Neuronal stem cell (in vitro differentiated cells): ENCODE results near the gene HTRA3.

Source experiments
- DNase-seq: peaks from one replicate; pipeline ENCODE4 v3.0.0-alpha.2; 2013; ENCODE audit warnings: low spot score
- H2AFZ ChIP-seq: one replicate; pipeline ENCODE4 v1.6.1; 2013; ENCODE audit warnings: mild to moderate bottlenecking, low read length, inconsistent platforms
- H2AK5ac ChIP-seq: 2 replicates; pipeline ENCODE4 v1.6.1; 2013; ENCODE audit warnings: low read depth, mild to moderate bottlenecking, inconsistent platforms, low read length, moderate library complexity, mixed read lengths
- H2BK120ac ChIP-seq: 2 replicates; pipeline ENCODE4 v1.6.1; 2013; ENCODE audit warnings: low read depth, mild to moderate bottlenecking, inconsistent platforms, low read length, moderate library complexity, mixed read lengths
- H2BK12ac ChIP-seq: one replicate; pipeline ENCODE4 v1.6.1; 2013; ENCODE audit warnings: low read length, inconsistent platforms
- H2BK15ac ChIP-seq: 2 replicates; pipeline ENCODE4 v1.6.1; 2013; ENCODE audit warnings: mild to moderate bottlenecking, low read length, inconsistent platforms, mixed read lengths
- H2BK5ac ChIP-seq: one replicate; pipeline ENCODE4 v1.6.1; 2013; ENCODE audit warnings: inconsistent platforms, mild to moderate bottlenecking, low read length, moderate library complexity
- H3K14ac ChIP-seq: one replicate; pipeline ENCODE4 v1.6.1; 2013; ENCODE audit warnings: low read length, inconsistent platforms
- H3K18ac ChIP-seq: 2 replicates; pipeline ENCODE4 v1.6.1; 2013; ENCODE audit warnings: low read length, inconsistent platforms
- H3K23ac ChIP-seq: 2 replicates; pipeline ENCODE4 v1.6.1; 2013; ENCODE audit warnings: low read depth, mild to moderate bottlenecking, mixed read lengths, low read length, inconsistent platforms; ENCODE audit not compliant: poor library complexity
- H3K27ac ChIP-seq: replicated peaks from 3 replicates; pipeline ENCODE4 v1.5.1; 2013; ENCODE audit warnings: low read length, inconsistent platforms
- H3K27me3 ChIP-seq, 3 experiments: 2 replicates each; pipeline ENCODE4 v1.6.1; 2013; ENCODE audit warnings: low read length in 3 of 3, mild to moderate bottlenecking in 2 of 3, inconsistent platforms in 1 of 3, low read depth in 1 of 3, mixed read lengths in 1 of 3, moderate library complexity in 1 of 3; ENCODE audit not compliant: control insufficient read depth in 3 of 3, insufficient read depth in 3 of 3
- H3K36me3 ChIP-seq, 2 donors: replicated peaks in 1 of 2; 2 replicates each; pipeline ENCODE4 v1.6.1; 2013; ENCODE audit warnings: low read length in 2 of 2; ENCODE audit not compliant: control insufficient read depth in 2 of 2, insufficient read depth in 2 of 2
- H3K4ac ChIP-seq: 2 replicates; pipeline ENCODE4 v1.6.1; 2013; ENCODE audit warnings: inconsistent platforms, mild to moderate bottlenecking, low read length, moderate library complexity
- H3K4me1 ChIP-seq, 2 donors: 1 replicate in 1 of 2; 2 replicates in 1 of 2; pipeline ENCODE4 v1.6.1; 2013; ENCODE audit warnings: low read length in 2 of 2, low read depth in 1 of 2; ENCODE audit not compliant: control insufficient read depth in 2 of 2, insufficient read depth in 1 of 2
- H3K4me2 ChIP-seq: one replicate; pipeline ENCODE4 v1.6.1; 2013; ENCODE audit warnings: mild to moderate bottlenecking, low read length, inconsistent platforms; ENCODE audit not compliant: insufficient read depth, poor library complexity, severe bottlenecking
- H3K4me3 ChIP-seq, 2 donors: 2 replicates each; pipeline ENCODE4 v1.5.1; 2013; ENCODE audit warnings: low read length in 2 of 2, mild to moderate bottlenecking in 2 of 2, inconsistent platforms in 1 of 2, moderate library complexity in 1 of 2
- H3K79me1 ChIP-seq: one replicate; pipeline ENCODE4 v1.6.1; 2013; ENCODE audit warnings: low read depth, mild to moderate bottlenecking, inconsistent platforms, low read length, moderate library complexity
- H3K9ac ChIP-seq: one replicate; pipeline ENCODE4 v1.6.1; 2013; ENCODE audit warnings: mild to moderate bottlenecking, low read depth, low read length, inconsistent platforms; ENCODE audit not compliant: poor library complexity
- H3K9me3 ChIP-seq, 2 donors: replicated peaks in 1 of 2; 2 replicates each; pipeline versions ENCODE3 to v1.6.1; 2013; ENCODE audit warnings: low read length in 2 of 2, mild to moderate bottlenecking in 2 of 2, inconsistent platforms in 1 of 2, low read depth in 1 of 2, mixed read lengths in 1 of 2, moderate library complexity in 1 of 2; ENCODE audit not compliant: control insufficient read depth in 2 of 2, insufficient read depth in 1 of 2
- H4K8ac ChIP-seq: one replicate; pipeline ENCODE4 v1.6.1; 2013; ENCODE audit warnings: low read depth, mild to moderate bottlenecking, inconsistent platforms, low read length, moderate library complexity
- H4K91ac ChIP-seq: one replicate; pipeline ENCODE4 v1.6.1; 2013; ENCODE audit warnings: low read length, low read depth, mild to moderate bottlenecking, inconsistent platforms; ENCODE audit not compliant: poor library complexity
- WGBS, 2 donors: extraction: QIAGEN DNeasy Blood & Tissue Kit; methylation state at CpG; one replicate each; pipeline ENCODE4 v1.1.7; 2013; ENCODE audit warnings: missing lambda C conversion rate in 2 of 2, mixed read lengths in 1 of 2; ENCODE audit not compliant: insufficient read length in 2 of 2, insufficient replicate concordance in 1 of 2; ENCODE audit errors: extremely low coverage in 2 of 2; 5-methylcytosine and 5-hydroxymethylcytosine counted together

Gene HTRA3

DNA sequence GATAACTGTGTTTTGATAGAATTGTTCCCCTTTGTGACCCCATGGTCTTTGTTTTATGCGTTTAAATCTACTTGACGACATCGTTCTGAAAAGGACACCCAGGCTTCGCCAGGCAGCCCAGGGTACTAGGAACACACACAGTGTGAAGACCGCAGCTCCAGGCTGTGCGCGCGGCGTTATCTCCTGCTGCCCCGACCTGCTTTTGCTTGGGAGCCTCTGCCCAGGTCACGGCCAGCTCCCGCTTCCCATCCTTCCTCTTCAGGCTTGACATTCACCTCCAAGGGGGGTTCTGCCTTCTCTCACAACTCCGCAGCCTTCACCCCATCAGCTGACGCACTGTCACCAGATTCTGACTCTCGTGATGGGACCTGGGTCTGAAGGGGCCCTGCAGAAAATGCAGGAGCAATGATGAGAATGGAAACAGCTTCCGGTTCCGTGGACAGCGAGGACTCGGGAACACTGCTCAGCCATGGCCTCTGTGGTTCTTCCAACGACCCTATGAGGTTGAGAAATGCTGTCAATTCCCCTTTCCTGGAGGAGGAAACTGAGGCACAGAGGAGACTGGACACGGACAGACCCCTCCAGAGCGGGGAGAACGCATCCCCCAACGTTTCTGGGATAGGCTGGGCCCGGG is 536 bp upstream of the HTRA3 start:
- H3K79me1 ChIP-seq, result no peaks in the 10 kb centered on the region
- peak overlapping the region; percentile 44 for H3K23ac ChIP-seq
- H2BK120ac ChIP-seq, result no peak overlapping the region
- peak overlapping the region; percentile 9 for H2AK5ac ChIP-seq
- H3K9ac ChIP-seq, result no peak overlapping the region
- no peaks in the 10 kb centered on the region for H3K36me3 ChIP-seq
- WGBS, 2 donors, result no CpG with 5 or more reads among the region's 25 CpGs
- no peak overlapping the region for H3K4ac ChIP-seq
- peak overlapping the region; percentile 31 for H3K18ac ChIP-seq
- H4K91ac ChIP-seq, result no peak overlapping the region
- H3K4me1 ChIP-seq, result peaks cover 0 to 2% of the 10 kb centered on the region in 2 donors
- H2AFZ ChIP-seq, result peak overlapping the region; percentile 9
- H3K4me2 ChIP-seq, result peak overlapping the region; percentile 78
- peak overlapping the region; percentile 89 for H4K8ac ChIP-seq
- H3K27me3 ChIP-seq, result peaks cover 0 to 70% (median 23%) of the 10 kb centered on the region in 3 experiments
- H3K4me3 ChIP-seq, result no peak overlapping the region
- no peak for DNase-seq
- H3K9me3 ChIP-seq, result no peaks in the 10 kb centered on the region
- no peak overlapping the region for H3K14ac ChIP-seq
- H2BK15ac ChIP-seq, result no peak overlapping the region
- H3K27ac ChIP-seq, result no peak overlapping the region
- no peak overlapping the region for H2BK5ac ChIP-seq
- H2BK12ac ChIP-seq, result no peak overlapping the region

DNA sequence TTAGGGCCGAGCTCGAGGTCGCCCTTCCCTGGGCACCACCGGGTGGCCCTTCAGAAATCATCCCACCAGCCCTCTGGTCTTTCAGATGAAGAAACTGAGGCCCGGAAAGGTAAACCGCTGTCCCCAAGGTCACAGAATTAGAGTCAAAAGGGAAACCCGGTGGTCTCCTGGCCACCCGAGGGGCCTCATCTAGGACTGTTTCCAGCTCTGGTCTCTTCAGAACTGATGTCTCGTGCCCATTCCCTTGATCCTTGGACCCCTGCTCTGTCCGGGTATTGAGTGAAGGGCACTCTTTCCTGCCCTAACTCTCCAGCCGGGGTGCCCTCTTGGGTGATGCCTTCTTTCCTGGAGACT is 841 bp downstream of the HTRA3 start:
- H3K79me1 ChIP-seq, result no peaks in the 10 kb centered on the region
- no peak overlapping the region for H2BK5ac ChIP-seq
- no peak overlapping the region for H3K9ac ChIP-seq
- peak overlapping the region; percentile 51 for H2BK15ac ChIP-seq
- no peaks in the 10 kb centered on the region for H3K9me3 ChIP-seq
- H2AFZ ChIP-seq, result no peak overlapping the region
- H3K23ac ChIP-seq, result no peak overlapping the region
- no peak overlapping the region for H2BK12ac ChIP-seq
- H3K27ac ChIP-seq, result no peak overlapping the region
- H3K4me3 ChIP-seq, result no peak overlapping the region
- H3K4me1 ChIP-seq, result peaks cover 2 to 10% of the 10 kb centered on the region in 2 donors
- H3K4ac ChIP-seq, result no peak overlapping the region
- H3K36me3 ChIP-seq, result no peaks in the 10 kb centered on the region
- H2BK120ac ChIP-seq, result peak overlapping the region; percentile 34
- peak overlapping the region; percentile 29 for H2AK5ac ChIP-seq
- H4K8ac ChIP-seq, result no peak overlapping the region
- no peak overlapping the region for H3K14ac ChIP-seq
- DNase-seq, result no peak
- H3K27me3 ChIP-seq, result peaks cover 0 to 69% (median 23%) of the 10 kb centered on the region in 3 experiments
- H4K91ac ChIP-seq, result no peak overlapping the region
- no peak overlapping the region for H3K4me2 ChIP-seq
- no peak overlapping the region for H3K18ac ChIP-seq
- WGBS, 2 donors, result no CpG with 5 or more reads among the region's 11 CpGs

DNA sequence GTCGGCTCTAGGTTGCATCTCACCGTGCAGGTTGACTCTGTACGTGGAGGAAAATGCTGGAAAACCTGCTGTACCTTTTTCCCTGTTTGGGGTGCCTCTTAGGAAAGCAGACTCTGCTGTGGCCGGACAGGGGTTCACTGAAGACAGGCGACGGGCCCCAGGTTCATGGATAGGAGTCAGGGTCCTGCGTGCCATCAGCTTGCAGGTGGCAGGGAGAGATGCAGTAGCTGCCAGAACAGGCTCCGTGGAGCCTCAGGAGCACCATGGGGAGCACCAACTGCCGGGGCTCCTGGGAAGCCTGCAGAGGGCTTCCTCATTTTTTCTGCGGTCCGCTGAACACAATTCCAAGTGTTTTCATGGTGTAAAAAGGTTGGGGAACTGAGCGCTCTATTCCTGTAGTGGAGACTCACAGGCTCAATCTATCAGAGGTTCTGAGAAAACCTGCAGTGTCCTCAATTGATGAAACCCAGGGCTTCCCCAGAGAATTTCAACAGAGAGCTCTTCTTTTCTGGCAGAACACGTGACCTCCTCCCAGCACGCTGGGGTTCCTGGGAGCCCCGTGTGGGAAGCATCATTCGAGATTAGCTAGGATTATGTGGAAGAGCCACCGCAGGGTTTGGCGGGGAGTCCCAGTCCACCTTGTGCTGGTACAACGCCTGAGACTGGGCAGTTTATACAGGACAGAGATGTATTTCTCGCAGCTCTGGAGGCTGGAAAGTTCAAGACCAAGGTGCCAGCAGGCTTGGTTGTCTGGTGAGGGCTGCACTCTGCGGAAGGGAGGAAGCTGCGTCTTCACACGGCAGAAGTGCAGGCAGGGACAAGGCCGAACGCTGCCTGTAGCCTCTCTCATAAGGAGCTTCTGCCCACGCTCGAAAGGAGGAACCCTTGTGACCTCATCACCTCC is 1.6 kb downstream of the HTRA3 start:
- H3K4me3 ChIP-seq, result no peak overlapping the region
- H3K27me3 ChIP-seq, result peaks cover 0 to 66% (median 23%) of the 10 kb centered on the region in 3 experiments
- no CpG with 5 or more reads among the region's 27 CpGs for WGBS, 2 donors

DNA sequence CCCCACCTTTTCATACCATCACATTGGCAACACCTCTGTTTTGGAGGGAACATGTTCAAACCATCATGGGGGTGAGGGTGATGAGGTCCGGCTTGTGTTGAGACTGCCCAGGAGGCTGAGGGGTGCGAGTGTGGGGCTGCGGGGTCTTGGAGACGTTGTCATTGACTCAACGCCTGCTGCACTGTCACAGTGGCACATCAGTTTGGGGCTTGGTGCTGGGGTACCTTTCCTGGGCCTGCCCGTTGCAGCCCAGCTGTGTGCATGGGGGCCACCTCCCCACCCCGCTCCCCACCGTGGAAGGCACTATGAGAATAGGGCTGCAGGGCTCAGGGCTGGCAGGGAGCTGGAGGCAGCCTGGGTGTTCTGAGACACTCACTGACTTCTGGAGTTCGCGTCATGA is 2.3 kb downstream of the HTRA3 start:
- Histone ChIP-seq H3K18ac (no peak overlapping the region), H3K79me1 (no peaks in the 10 kb centered on the region), H3K4me1 (peaks cover 2 to 10% of the 10 kb centered on the region in 2 donors), H3K9me3 (no peaks in the 10 kb centered on the region), H2BK120ac (peak overlapping the region; percentile 16), H3K9ac (peak overlapping the region; percentile 31), H4K91ac (no peak overlapping the region), H2BK12ac (no peak overlapping the region), H3K36me3 (no peaks in the 10 kb centered on the region), H3K27ac (no peak overlapping the region), H2AFZ (no peak overlapping the region), H3K4me2 (no peak overlapping the region), H4K8ac (no peak overlapping the region), H3K27me3 (peaks cover 0 to 65% (median 23%) of the 10 kb centered on the region in 3 experiments), H2BK5ac (no peak overlapping the region), H2BK15ac (peak overlapping the region; percentile 74), H3K4me3 (no peak overlapping the region), H2AK5ac (peak overlapping the region; percentile 25), H3K23ac (peak overlapping the region; percentile 60), H3K14ac (no peak overlapping the region), H3K4ac (no peak overlapping the region)
- no CpG with 5 or more reads among the region's 10 CpGs for WGBS, 2 donors
- no peak for DNase-seq

More for the DNA sequence above, 1.6 kb downstream of the HTRA3 start:
- H3K79me1 ChIP-seq, result no peaks in the 10 kb centered on the region
- peak overlapping the region; percentile 16 for H2BK120ac ChIP-seq
- H3K9ac ChIP-seq, result no peak overlapping the region
- peak overlapping the region; percentile 10 for H2AK5ac ChIP-seq
- DNase-seq, result no peak
- no peak overlapping the region for H3K27ac ChIP-seq
- no peak overlapping the region for H3K18ac ChIP-seq
- H2BK5ac ChIP-seq, result no peak overlapping the region
- no peak overlapping the region for H2AFZ ChIP-seq
- no peak overlapping the region for H3K14ac ChIP-seq
- H4K91ac ChIP-seq, result no peak overlapping the region
- H3K4ac ChIP-seq, result no peak overlapping the region
- H2BK15ac ChIP-seq, result peak overlapping the region; percentile 20
- no peaks in the 10 kb centered on the region for H3K9me3 ChIP-seq
- H4K8ac ChIP-seq, result no peak overlapping the region
- H3K4me1 ChIP-seq, result peaks cover 2 to 10% of the 10 kb centered on the region in 2 donors
- H3K23ac ChIP-seq, result peak overlapping the region; percentile 60
- H3K36me3 ChIP-seq, result no peaks in the 10 kb centered on the region
- no peak overlapping the region for H3K4me2 ChIP-seq
- no peak overlapping the region for H2BK12ac ChIP-seq
